Thymus (tissue), 11 donors: ENCODE measurements around the gene RAD18. TPM values are rescaled to one million over a fixed set of nuclear protein-coding genes. Genes with fewer than 3 reads are reported as not detected.

Experiments
- DNase-seq, 9 donors: peaks; one replicate each; pipeline ENCODE4 v3.0.0-alpha.2; 2013; ENCODE audit warnings: low spot score in 9 of 9, low read depth in 6 of 9, missing footprints in 1 of 9
- H3K27ac ChIP-seq, 2 donors: one replicate each; pipeline ENCODE4 v1.5.1; 2013; ENCODE audit warnings: control low read depth in 1 of 2, low read depth in 1 of 2, low read length in 1 of 2, mild to moderate bottlenecking in 1 of 2, moderate library complexity in 1 of 2
- H3K27me3 ChIP-seq, 2 donors: one replicate each; pipeline ENCODE4 v1.5.1; 2013; ENCODE audit warnings: low read length in 1 of 2; ENCODE audit not compliant: control insufficient read depth in 2 of 2, insufficient read depth in 1 of 2
- H3K36me3 ChIP-seq, 2 donors: one replicate each; pipeline ENCODE4 v1.5.1; 2013; ENCODE audit warnings: low read length in 1 of 2, mild to moderate bottlenecking in 1 of 2, moderate library complexity in 1 of 2; ENCODE audit not compliant: control insufficient read depth in 2 of 2, insufficient read depth in 2 of 2
- H3K4me1 ChIP-seq, 2 donors: one replicate each; pipeline ENCODE4 v1.5.1; 2013; ENCODE audit warnings: low read length in 2 of 2; ENCODE audit not compliant: control insufficient read depth in 2 of 2, insufficient read depth in 2 of 2
- H3K4me3 ChIP-seq, 2 donors: one replicate each; pipeline ENCODE4 v1.5.1; 2013; ENCODE audit warnings: low read length in 2 of 2, control low read depth in 1 of 2, mild to moderate bottlenecking in 1 of 2
- H3K9me3 ChIP-seq, 2 donors: one replicate each; pipeline ENCODE4 v1.5.1; 2013; ENCODE audit warnings: low read length in 1 of 2, mild to moderate bottlenecking in 1 of 2; ENCODE audit not compliant: control insufficient read depth in 2 of 2, insufficient read depth in 1 of 2
- WGBS: extraction: QIAGEN DNeasy Blood & Tissue Kit; methylation state at CpG from one replicate; pipeline ENCODE4 v1.1.7; 2013; 5-methylcytosine and 5-hydroxymethylcytosine counted together
- polyA plus RNA-seq: library from polyadenylated mRNA; stranded (reverse); fragments of 200-250 nt; gene quantifications from one replicate; pipeline ENCODE4 v1.2.3, GENCODE V29; 2013
- total RNA-seq: library from RNA; stranded (reverse); fragments of 120-200 nt; gene quantifications from one replicate; pipeline ENCODE4 v1.2.4, GENCODE V29; 2013
- donor health status: healthy.

The RAD18 gene
- total and polyA plus RNA-seq, 2 donors, result 4.0 to 14.5 TPM

GRCh38 chr3:8856721-8857120, 106.6 kb downstream of the RAD18 start:
- no peaks in the 10 kb centered on the region for H3K27me3 ChIP-seq
- DNase-seq, result no peak
- H3K4me3 ChIP-seq, result no peak overlapping the region
- no peaks in the 10 kb centered on the region for H3K4me1 ChIP-seq
- H3K36me3 ChIP-seq, result no peaks in the 10 kb centered on the region
- H3K9me3 ChIP-seq, result no peaks in the 10 kb centered on the region
- 93% methylated on average over 1 of the region's 1 CpG for WGBS
- no peak overlapping the region for H3K27ac ChIP-seq

DNA sequence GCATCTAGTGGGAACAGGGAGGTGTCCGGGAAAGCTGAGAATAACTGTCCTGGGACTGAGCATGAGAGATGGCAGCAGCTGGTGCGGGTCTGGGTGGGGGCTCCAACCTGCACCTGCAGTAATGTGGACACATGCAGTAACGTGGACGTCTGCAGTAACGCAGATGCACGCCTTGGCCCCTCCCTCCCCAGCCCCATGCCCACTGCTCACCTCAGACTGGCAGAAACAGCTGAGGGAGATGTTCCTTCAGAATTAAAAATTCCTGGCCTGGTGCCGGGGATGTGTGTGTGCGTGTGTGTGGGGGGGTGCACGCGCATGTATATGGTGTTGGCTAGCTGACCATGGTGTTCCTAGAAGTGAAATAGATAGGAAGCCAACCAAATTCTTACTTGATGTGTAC, 107.2 kb downstream of the RAD18 start:
- Histone ChIP-seq H3K4me3 (no peak overlapping the region), H3K4me1 (no peaks in the 10 kb centered on the region), H3K27ac (no peak overlapping the region), H3K27me3 (no peaks in the 10 kb centered on the region), H3K9me3 (no peaks in the 10 kb centered on the region), H3K36me3 (no peaks in the 10 kb centered on the region)
- 98% methylated on average over 10 of the region's 10 CpGs for WGBS
- DNase-seq, result no peak

DNA sequence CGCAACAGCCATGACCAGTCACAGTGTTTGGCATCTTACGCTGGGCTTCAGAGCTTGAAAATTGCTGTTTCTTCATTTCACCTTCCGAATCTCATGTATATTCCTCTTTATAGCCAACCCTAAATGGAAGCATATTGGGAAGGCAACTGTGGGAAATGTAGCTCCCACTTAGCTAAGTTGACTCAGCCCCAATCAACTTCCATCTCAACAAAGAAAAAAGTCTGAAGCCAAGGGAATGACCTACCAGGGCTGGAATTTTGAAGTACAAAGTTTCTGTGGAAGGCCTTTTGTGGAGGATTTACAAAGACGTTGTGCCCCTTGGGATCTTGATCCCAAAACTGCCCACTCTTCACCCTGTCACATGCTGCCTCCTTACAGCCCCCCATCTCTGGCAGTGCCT, 108.6 kb downstream of the RAD18 start:
- DNase-seq, result no peak
- Histone ChIP-seq H3K36me3 (no peaks in the 10 kb centered on the region), H3K27ac (no peak overlapping the region), H3K27me3 (no peaks in the 10 kb centered on the region), H3K4me3 (no peak overlapping the region), H3K4me1 (no peaks in the 10 kb centered on the region), H3K9me3 (no peaks in the 10 kb centered on the region)
- WGBS, result 98% methylated on average over 4 of the region's 4 CpGs

DNA sequence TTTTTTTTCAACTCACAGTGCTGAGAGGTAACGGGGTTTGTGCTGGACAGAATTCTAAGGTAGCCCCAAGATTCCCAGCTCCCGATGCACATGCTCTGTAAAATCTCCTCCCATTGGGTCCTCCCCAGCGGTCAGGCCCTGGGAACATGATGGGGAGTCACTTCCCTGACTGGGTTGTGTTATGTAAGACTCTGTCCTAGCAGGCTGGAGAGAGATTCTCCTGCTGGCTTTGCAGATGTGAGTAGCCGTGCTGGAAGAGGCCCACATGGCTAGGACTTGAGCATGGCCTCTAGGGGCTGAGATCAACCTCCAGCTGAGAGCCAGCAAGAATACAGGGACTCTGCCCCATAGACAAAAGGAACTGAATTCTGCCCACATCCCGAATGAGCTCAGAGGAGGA, 110.2 kb downstream of the RAD18 start:
- WGBS, result 97% methylated on average over 5 of the region's 5 CpGs
- no peaks in the 10 kb centered on the region for H3K9me3 ChIP-seq
- no peak for DNase-seq
- no peaks in the 10 kb centered on the region for H3K36me3 ChIP-seq
- H3K27me3 ChIP-seq, result no peaks in the 10 kb centered on the region
- H3K4me3 ChIP-seq, result no peak overlapping the region
- H3K4me1 ChIP-seq, result no peaks in the 10 kb centered on the region
- no peak overlapping the region for H3K27ac ChIP-seq

- Histone ChIP-seq H3K4me3 (no peak overlapping the region), H3K36me3 (no peaks in the 10 kb centered on the region)
Observed at GRCh38 chr3:8852511-8852910, 110.8 kb downstream of the RAD18 start.

GRCh38 chr3:8851703-8852102, 111.6 kb downstream of the RAD18 start:
- Histone ChIP-seq H3K4me1 (no peaks in the 10 kb centered on the region), H3K27ac (no peak overlapping the region), H3K27me3 (no peaks in the 10 kb centered on the region), H3K9me3 (no peaks in the 10 kb centered on the region), H3K4me3 (no peak overlapping the region), H3K36me3 (no peaks in the 10 kb centered on the region)
- DNase-seq, result no peak
- 92% methylated on average over 4 of the region's 4 CpGs for WGBS

More at GRCh38 chr3:8852511-8852910, 110.8 kb downstream of the RAD18 start:
- H3K9me3 ChIP-seq, result no peaks in the 10 kb centered on the region
- DNase-seq, result no peak
- H3K27me3 ChIP-seq, result no peaks in the 10 kb centered on the region
- WGBS, result 99% methylated on average over 5 of the region's 5 CpGs
- no peak overlapping the region for H3K27ac ChIP-seq
- H3K4me1 ChIP-seq, result no peaks in the 10 kb centered on the region

DNA sequence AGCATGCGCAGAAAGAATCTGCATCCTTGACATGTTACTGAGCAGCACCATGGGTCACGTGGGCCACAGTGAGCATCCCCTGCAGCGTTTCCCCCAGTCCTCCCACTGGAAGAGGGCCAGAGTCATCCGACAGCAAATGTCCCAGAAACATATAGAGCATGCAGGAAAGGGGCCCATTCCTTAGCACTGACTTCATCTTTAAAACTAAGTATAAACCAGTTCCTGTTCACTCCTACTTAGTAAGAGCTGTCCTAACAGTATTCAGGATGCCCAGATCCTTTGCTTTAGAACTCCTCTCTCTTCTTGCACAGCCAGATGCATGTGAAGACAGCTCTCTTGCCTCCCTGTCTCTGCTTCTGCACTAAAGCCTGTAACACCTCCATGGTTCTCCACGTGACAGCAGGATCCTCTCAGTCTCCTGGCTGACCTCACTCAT, 114.6 kb downstream of the RAD18 start:
- H3K27ac ChIP-seq, result no peak overlapping the region
- 95% methylated on average over 5 of the region's 5 CpGs for WGBS
- H3K4me1 ChIP-seq, result no peaks in the 10 kb centered on the region
- H3K36me3 ChIP-seq, result no peaks in the 10 kb centered on the region
- H3K9me3 ChIP-seq, result no peaks in the 10 kb centered on the region
- no peaks in the 10 kb centered on the region for H3K27me3 ChIP-seq
- no peak for DNase-seq
- H3K4me3 ChIP-seq, result no peak overlapping the region

GRCh38 chr3:8847317-8847716, 116.0 kb downstream of the RAD18 start:
- no peak overlapping the region for H3K27ac ChIP-seq
- 97% methylated on average over 7 of the region's 7 CpGs for WGBS
- H3K27me3 ChIP-seq, result no peaks in the 10 kb centered on the region
- no peak for DNase-seq
- H3K9me3 ChIP-seq, result no peaks in the 10 kb centered on the region
- no peaks in the 10 kb centered on the region for H3K4me1 ChIP-seq
- no peaks in the 10 kb centered on the region for H3K36me3 ChIP-seq
- no peak overlapping the region for H3K4me3 ChIP-seq

GRCh38 chr3:8846176-8846575, 117.1 kb downstream of the RAD18 start:
- DNase-seq, result no peak
- no peaks in the 10 kb centered on the region for H3K27me3 ChIP-seq
- no peaks in the 10 kb centered on the region for H3K4me1 ChIP-seq
- no peak overlapping the region for H3K4me3 ChIP-seq
- H3K9me3 ChIP-seq, result no peaks in the 10 kb centered on the region
- no peaks in the 10 kb centered on the region for H3K36me3 ChIP-seq
- H3K27ac ChIP-seq, result no peak overlapping the region
- WGBS, result 97% methylated on average over 2 of the region's 2 CpGs

DNA sequence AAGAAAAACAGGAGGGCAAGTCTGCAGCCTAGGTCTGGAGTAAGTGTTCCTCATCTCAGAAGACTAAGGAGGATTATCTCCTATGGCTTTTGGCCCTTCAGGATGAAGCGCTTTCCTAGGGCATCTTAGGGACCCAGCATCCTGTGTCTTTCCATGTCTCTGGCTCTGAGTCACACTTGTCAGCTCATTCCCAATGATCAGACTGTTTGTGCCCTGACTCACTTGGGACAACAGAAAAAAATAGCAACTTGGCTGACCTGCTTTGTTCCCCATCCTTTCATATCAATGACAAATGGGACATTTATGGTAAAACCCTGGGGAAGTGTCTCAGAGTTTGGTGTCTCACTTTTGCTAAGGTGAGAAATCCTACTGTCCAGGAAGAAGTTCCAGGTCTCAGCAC, 117.6 kb downstream of the RAD18 start:
- Histone ChIP-seq H3K9me3 (no peaks in the 10 kb centered on the region), H3K27ac (no peak overlapping the region), H3K4me3 (no peak overlapping the region), H3K27me3 (no peaks in the 10 kb centered on the region), H3K4me1 (no peaks in the 10 kb centered on the region), H3K36me3 (no peaks in the 10 kb centered on the region)
- no peak for DNase-seq
- WGBS, result 98% methylated on average over 1 of the region's 1 CpG
